Measurements from ENCODE around the gene GCGR. TPM values are rescaled to one million over a fixed set of nuclear protein-coding genes. Genes with fewer than 3 reads are reported as not detected.

The GCGR gene
- total RNA-seq, 1 donor = not detected

- no peak for TF ChIP-seq CTCF (IDR thresholded peaks at IDR 0.05; ENCODE audit: insufficient read depth, low read length)
- H3K4me3 ChIP-seq (ENCODE audit: low read depth, low read length) = no peak overlapping the region
- DNase-seq (ENCODE audit: low read depth) = no peak
Measured at GRCh38 chr17:81852237-81852636, 48.3 kb downstream of the GCGR start.

- DNase-seq (ENCODE audit: low read depth) = peak; percentile 62
Measured at GRCh38 chr17:81854974-81855774, 51.2 kb downstream of the GCGR start.

DNA sequence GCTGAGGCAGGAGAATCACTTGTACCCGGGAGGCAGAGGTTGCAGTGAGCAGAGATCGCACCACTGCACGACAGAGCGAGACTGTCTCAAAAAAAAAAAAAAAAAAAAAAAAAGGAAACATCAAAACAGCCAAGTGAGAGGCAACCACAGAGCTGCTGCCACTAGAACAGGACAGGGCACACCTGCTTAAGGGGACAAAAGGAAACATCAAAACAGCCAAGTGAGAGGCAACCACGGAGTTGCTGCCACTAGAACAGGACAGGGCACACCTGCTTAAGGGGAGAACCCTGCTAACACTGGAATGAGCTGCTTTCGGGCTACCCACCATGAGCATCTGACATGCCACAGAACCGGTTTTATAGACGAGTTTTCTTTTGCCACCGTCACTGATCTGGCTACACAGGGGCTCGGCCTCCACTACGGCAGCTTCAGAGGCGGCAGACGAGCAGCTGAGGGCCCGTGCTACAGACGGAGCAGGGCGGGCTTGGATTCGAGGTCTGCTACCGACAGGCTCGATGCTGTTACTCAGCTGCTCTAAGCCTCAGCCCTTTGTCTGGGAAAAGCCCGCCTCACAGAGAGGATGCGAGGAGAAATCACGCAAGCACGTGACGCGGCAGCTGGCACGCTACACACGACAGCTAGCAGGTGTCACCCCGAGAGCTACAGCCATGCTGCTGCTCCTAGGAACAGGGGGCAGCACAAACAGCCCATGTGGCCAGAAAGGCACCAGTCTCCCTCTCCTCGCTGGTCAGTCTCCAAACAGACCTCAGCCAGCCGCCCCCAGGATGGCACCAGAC lies 54.4 kb downstream of the GCGR start:
- DNase-seq (ENCODE audit: low read depth) = no peak
- TF ChIP-seq CTCF (IDR thresholded peaks at IDR 0.05; ENCODE audit: insufficient read depth, low read length) = no peak
- peak overlapping the region; percentile 95 for H3K4me3 ChIP-seq (ENCODE audit: low read depth, low read length)

More at GRCh38 chr17:81854974-81855774, 51.2 kb downstream of the GCGR start:
- H3K4me3 ChIP-seq (ENCODE audit: low read depth, low read length) = no peak overlapping the region
- no peak for TF ChIP-seq CTCF (IDR thresholded peaks at IDR 0.05; ENCODE audit: insufficient read depth, low read length)

GRCh38 chr17:81858967-81859905 lies 55.3 kb downstream of the GCGR start:
- H3K4me3 ChIP-seq (ENCODE audit: low read depth, low read length) = peak overlapping the region; percentile 95
- TF ChIP-seq CTCF (IDR thresholded peaks at IDR 0.05; ENCODE audit: insufficient read depth, low read length) = no peak
- peak; percentile 29 for DNase-seq (ENCODE audit: low read depth)

- H3K4me3 ChIP-seq (ENCODE audit: low read depth, low read length) = peak within 1 kb of the TSS; percentile 95
- no peak for TF ChIP-seq CTCF (IDR thresholded peaks at IDR 0.05; ENCODE audit: insufficient read depth, low read length)
- no peak for DNase-seq (ENCODE audit: low read depth)
Measured at GRCh38 chr17:81859906-81860755, 56.2 kb downstream of the GCGR start, which contains the start of gene P4HB. Gene P4HB, minus strand, starts transcription at chr17:81860535. Its CDS starts 64 bp downstream, at chr17:81860471.

Data from fibroblast of the aortic adventitia (primary cell).